ENCODE data around the gene IL12RB2.

- TF ChIP-seq NONO (IDR thresholded peaks at IDR 0.05) = no peak
- no peak for TF ChIP-seq NONO (CRISPR knock-in tag; conservative IDR thresholded peaks at IDR 0.05)
- TF ChIP-seq, protein P1, sequence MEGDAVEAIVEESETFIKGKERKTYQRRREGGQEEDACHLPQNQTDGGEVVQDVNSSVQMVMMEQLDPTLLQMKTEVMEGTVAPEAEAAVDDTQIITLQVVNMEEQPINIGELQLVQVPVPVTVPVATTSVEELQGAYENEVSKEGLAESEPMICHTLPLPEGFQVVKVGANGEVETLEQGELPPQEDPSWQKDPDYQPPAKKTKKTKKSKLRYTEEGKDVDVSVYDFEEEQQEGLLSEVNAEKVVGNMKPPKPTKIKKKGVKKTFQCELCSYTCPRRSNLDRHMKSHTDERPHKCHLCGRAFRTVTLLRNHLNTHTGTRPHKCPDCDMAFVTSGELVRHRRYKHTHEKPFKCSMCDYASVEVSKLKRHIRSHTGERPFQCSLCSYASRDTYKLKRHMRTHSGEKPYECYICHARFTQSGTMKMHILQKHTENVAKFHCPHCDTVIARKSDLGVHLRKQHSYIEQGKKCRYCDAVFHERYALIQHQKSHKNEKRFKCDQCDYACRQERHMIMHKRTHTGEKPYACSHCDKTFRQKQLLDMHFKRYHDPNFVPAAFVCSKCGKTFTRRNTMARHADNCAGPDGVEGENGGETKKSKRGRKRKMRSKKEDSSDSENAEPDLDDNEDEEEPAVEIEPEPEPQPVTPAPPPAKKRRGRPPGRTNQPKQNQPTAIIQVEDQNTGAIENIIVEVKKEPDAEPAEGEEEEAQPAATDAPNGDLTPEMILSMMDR (CRISPR knock-in tag; IDR thresholded peaks at IDR 0.05) = no peak
- no peak for TF ChIP-seq ZSCAN25 (CRISPR knock-in tag; IDR thresholded peaks at IDR 0.05)
- no peak for TF ChIP-seq RELA (CRISPR knock-in tag; IDR thresholded peaks at IDR 0.05)
- no peak for TF ChIP-seq ZNF235 (CRISPR knock-in tag; IDR thresholded peaks at IDR 0.05; ENCODE audit: borderline replicate concordance)
- no peak for TF ChIP-seq YEATS2 (CRISPR knock-in tag; IDR thresholded peaks at IDR 0.05; ENCODE audit: borderline replicate concordance)
- TF ChIP-seq HOXA7 (CRISPR knock-in tag; IDR thresholded peaks at IDR 0.05) = no peak
- TF ChIP-seq FOXP4 (CRISPR knock-in tag; IDR thresholded peaks at IDR 0.05) = no peak
- TF ChIP-seq POLR2A (IDR thresholded peaks at IDR 0.05; ENCODE audit: insufficient read depth in 1 of 2, low read depth in 2 of 2, low read length in 2 of 2) = no peak
Observed at GRCh38 chr1:67274623-67275325, 32.9 kb upstream of the IL12RB2 start.
